GM19023 (cell line): ENCODE results near the gene TGFBR3.

Source experiments
- ATAC-seq: cut with Tn5 transposase; IDR thresholded peaks from one replicate; pipeline ENCODE4 v1.9.1; 2021; ENCODE audit warnings: mild to moderate bottlenecking, moderate library complexity; ENCODE audit not compliant: unreplicated experiment

TGFBR3 gene

GRCh38 chr1:91661121-91661520 is 224.8 kb downstream of the TGFBR3 start:
- no peak for ATAC-seq

- no peak for ATAC-seq
Measured at GRCh38 chr1:91660708-91661107, 225.2 kb downstream of the TGFBR3 start.

- ATAC-seq, result no peak
Measured at GRCh38 chr1:91655912-91656449, 230.0 kb downstream of the TGFBR3 start.

GRCh38 chr1:91653183-91653582 is 232.8 kb downstream of the TGFBR3 start:
- ATAC-seq, result no peak

- no peak for ATAC-seq
Measured at GRCh38 chr1:91651661-91652071, 234.3 kb downstream of the TGFBR3 start.

GRCh38 chr1:91651243-91651642 is 234.7 kb downstream of the TGFBR3 start:
- ATAC-seq, result no peak

- ATAC-seq, result no peak
Measured at GRCh38 chr1:91650764-91651163, 235.2 kb downstream of the TGFBR3 start.

- ATAC-seq, result no peak
Measured at GRCh38 chr1:91647061-91647460, 238.9 kb downstream of the TGFBR3 start.

- ATAC-seq, result no peak
Measured at GRCh38 chr1:91645031-91645430, 240.9 kb downstream of the TGFBR3 start.

- no peak for ATAC-seq
Measured at GRCh38 chr1:91643431-91643830, 242.5 kb downstream of the TGFBR3 start.

- ATAC-seq, result no peak
Measured at GRCh38 chr1:91640877-91641526, 244.9 kb downstream of the TGFBR3 start.

- no peak for ATAC-seq
Measured at GRCh38 chr1:91637539-91637994, 248.4 kb downstream of the TGFBR3 start.

GRCh38 chr1:91635763-91636162 is 250.2 kb downstream of the TGFBR3 start:
- ATAC-seq, result no peak

GRCh38 chr1:91633438-91633837 is 252.5 kb downstream of the TGFBR3 start:
- no peak for ATAC-seq

GRCh38 chr1:91631718-91632330 is 254.1 kb downstream of the TGFBR3 start:
- no peak for ATAC-seq

- no peak for ATAC-seq
Measured at GRCh38 chr1:91630803-91631202, 255.1 kb downstream of the TGFBR3 start.
